Activated CD4-positive, alpha-beta T cell treated with anti-CD3 and anti-CD28 coated beads, Interleukin-2, amount 10 ng/mL, durations not matched to agents 7 days and 5 days (primary cell): Measurements from ENCODE around the gene ZNF205. TPM values are rescaled to one million over a fixed set of nuclear protein-coding genes. Genes with fewer than 3 reads are reported as not detected.
"Not testable (repeated sequence)": the region's sequence is repeated elsewhere in the genome, so short reads cannot be mapped to it uniquely, and the experiment has no call there.

ENCODE experiments used
- CTCF ChIA-PET: fragments of 350-600 bp; sonication (Branson Sonifier 250); formaldehyde crosslinking; loops from one replicate; lab custom pipeline; 2021; ENCODE audit warnings: antibody characterized with exemption; lab: Charles Lee
- POLR2A ChIA-PET: fragments of 350-600 bp; sonication (Branson Sonifier 250); formaldehyde crosslinking; loops from one replicate; lab custom pipeline; 2021; ENCODE audit warnings: antibody characterized with exemption; lab: Charles Lee
- DNase-seq: peaks from one replicate; pipeline ENCODE4 v3.0.0-alpha.2; 2020
- H3K27ac Mint-ChIP-seq: one replicate; pipeline ENCODE4 v1.8.0; 2021; ENCODE audit warnings: mild to moderate bottlenecking, moderate library complexity, mixed read lengths
- H3K27me3 Mint-ChIP-seq: one replicate; pipeline ENCODE4 v1.8.0; 2021; ENCODE audit warnings: mixed read lengths
- H3K36me3 Mint-ChIP-seq: one replicate; pipeline ENCODE4 v1.8.0; 2021; ENCODE audit warnings: low read depth, mixed read lengths
- H3K4me1 Mint-ChIP-seq: one replicate; pipeline ENCODE4 v1.8.0; 2021; ENCODE audit warnings: mixed read lengths
- H3K4me3 Mint-ChIP-seq: one replicate; pipeline ENCODE4 v1.8.0; 2021; ENCODE audit warnings: mild to moderate bottlenecking, moderate library complexity, mixed read lengths
- H3K9me3 Mint-ChIP-seq: one replicate; pipeline ENCODE4 v1.8.0; 2021; ENCODE audit warnings: mixed read lengths
- total RNA-seq, 2 experiments: library from RNA; stranded (reverse); gene quantifications; one replicate each; pipeline ENCODE4 v1.2.3, GENCODE V29; 2021

The ZNF205 gene
- total RNA-seq, 2 experiments from 2014 or later: not detected

DNA sequence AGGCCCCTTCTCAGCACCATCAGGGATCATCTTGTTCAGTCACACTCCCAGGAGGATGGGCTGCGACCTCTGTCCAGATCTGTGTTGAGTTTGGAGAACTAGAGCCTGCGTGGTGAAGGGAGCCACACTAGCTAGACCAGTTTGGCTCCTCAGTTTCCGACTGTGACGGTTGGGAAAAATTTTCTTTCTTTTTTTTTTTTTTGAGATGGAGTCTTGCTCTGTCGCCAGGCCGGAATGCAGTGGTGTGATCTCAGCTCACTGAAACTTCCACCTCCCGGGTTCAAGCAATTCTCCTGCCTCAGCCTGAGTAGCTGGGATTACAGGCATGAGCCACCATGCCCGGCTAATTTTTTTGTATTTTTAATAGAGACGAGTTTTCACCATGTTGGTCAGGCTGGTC, 27.2 kb downstream of the ZNF205 start:
- DNase-seq, H3K27ac Mint-ChIP-seq, H3K4me3 Mint-ChIP-seq, H3K9me3 Mint-ChIP-seq, POLR2A ChIA-PET, H3K27me3 Mint-ChIP-seq: not testable (repeated sequence)
- CTCF ChIA-PET: interaction anchor here (0.6 to 2.9 kb wide), 5 partner anchors 8 to 15 kb away, joined by 3 to 14 read pairs (median 3); no protein-coding TSS in a partner anchor
- Mint-ChIP-seq H3K36me3 (peaks cover 16% of the 10 kb centered on the region), H3K4me1 (peaks cover 13% of the 10 kb centered on the region)

DNA sequence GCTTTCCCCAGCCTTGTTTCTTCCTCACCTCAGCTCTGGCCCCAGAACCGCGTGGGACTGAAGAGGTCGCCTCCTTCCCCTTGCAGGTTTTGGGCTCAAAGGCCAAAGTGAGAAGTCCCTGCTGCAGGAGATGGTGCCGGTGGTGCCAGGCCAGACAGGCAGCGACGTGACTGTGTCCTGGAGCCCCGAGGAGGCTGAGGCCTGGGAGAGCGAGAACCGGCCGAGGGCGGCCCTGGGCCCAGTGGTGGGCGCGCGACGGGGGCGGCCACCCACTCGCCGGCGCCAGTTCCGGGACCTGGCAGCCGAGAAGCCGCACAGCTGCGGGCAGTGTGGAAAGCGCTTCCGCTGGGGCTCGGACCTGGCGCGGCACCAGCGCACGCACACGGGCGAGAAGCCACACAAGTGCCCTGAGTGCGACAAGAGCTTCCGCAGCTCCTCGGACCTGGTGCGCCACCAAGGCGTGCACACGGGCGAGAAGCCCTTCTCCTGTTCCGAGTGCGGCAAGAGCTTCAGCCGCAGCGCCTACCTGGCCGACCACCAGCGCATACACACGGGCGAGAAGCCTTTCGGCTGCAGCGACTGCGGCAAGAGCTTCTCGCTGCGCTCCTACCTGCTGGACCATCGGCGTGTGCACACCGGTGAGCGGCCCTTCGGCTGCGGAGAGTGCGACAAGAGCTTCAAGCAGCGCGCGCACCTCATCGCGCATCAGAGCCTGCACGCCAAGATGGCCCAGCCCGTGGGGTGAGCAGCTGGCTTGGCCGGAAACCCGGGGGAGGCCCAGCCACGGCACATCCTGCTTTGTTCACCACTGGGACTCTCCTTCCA, 28.4 kb downstream of the ZNF205 start:
- no peaks in the 10 kb centered on the region for H3K27me3 Mint-ChIP-seq
- H3K4me3 Mint-ChIP-seq: no peak overlapping the region
- ChIA-PET CTCF (interaction anchor here (1.2 to 2.9 kb wide), 2 partner anchors 10 to 11 kb away, joined by 3 to 14 read pairs; no protein-coding TSS in a partner anchor), POLR2A (no interaction called here)
- peaks cover 9% of the 10 kb centered on the region for H3K4me1 Mint-ChIP-seq
- no peak overlapping the region for H3K27ac Mint-ChIP-seq
- DNase-seq: no peak
- peaks cover 16% of the 10 kb centered on the region for H3K36me3 Mint-ChIP-seq
- no peaks in the 10 kb centered on the region for H3K9me3 Mint-ChIP-seq

DNA sequence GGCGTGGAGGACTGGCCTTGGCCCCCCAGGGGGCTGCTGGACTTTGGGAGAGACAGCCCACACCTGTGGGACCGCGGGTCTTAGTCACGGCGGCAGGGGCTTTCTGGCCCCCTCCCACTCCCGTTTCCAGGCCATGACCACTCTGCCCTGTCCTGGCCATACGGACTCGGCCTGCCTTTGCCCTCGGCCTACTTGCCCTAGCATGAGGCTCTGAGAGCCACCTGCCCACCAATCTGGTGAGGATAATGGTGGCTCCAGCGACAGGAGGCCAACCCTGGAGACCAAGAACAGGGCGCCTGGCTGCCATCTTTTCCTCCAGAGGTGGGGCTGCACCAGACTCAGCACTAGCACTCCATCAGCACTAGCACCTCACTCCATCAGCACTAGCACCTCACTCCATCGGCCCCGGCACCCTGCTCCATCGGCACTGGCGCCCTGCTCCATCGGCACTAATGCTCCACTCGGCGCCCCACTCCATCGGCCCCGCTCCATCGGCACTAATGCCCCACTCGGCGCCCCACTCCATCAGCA, 29.5 kb downstream of the ZNF205 start:
- ChIA-PET CTCF (interaction anchor here (0.7 to 1.1 kb wide), 2 partner anchors 12 to 232 kb away, joined by 3 read pairs; no protein-coding TSS in a partner anchor), POLR2A (no interaction called here)
- Mint-ChIP-seq H3K27me3 (no peaks in the 10 kb centered on the region), H3K9me3 (no peaks in the 10 kb centered on the region), H3K36me3 (peaks cover 15% of the 10 kb centered on the region), H3K4me1 (peaks cover 3% of the 10 kb centered on the region), H3K4me3 (no peak overlapping the region), H3K27ac (no peak overlapping the region)
- no peak for DNase-seq

DNA sequence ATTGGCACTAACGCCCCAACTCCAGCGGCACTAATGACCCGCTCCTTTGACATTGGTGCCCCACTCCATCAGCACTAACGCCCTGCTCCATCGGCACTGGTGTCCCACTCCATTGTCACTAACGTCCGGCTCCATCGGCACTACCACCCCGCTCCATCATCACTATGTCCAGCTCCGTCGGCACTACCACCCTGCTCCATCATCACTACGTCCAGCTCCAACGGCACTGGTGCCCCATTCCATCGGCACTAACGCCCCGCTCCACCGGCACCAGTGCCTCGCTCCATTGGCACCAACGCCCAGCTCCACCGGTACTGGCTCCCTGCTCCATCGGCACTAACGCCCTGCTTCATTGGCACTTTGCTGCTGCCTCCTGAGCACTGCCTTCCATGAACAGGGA, 29.9 kb downstream of the ZNF205 start:
- ChIA-PET POLR2A (no interaction called here), CTCF (interaction anchor here (0.7 to 1.1 kb wide), 3 partner anchors 13 to 231 kb away, joined by 3 read pairs; no protein-coding TSS in a partner anchor)
- H3K4me1 Mint-ChIP-seq: no peaks in the 10 kb centered on the region
- H3K4me3 Mint-ChIP-seq: no peak overlapping the region
- no peaks in the 10 kb centered on the region for H3K27me3 Mint-ChIP-seq
- no peaks in the 10 kb centered on the region for H3K9me3 Mint-ChIP-seq
- H3K27ac Mint-ChIP-seq: no peak overlapping the region
- H3K36me3 Mint-ChIP-seq: peaks cover 13% of the 10 kb centered on the region
- DNase-seq: no peak

DNA sequence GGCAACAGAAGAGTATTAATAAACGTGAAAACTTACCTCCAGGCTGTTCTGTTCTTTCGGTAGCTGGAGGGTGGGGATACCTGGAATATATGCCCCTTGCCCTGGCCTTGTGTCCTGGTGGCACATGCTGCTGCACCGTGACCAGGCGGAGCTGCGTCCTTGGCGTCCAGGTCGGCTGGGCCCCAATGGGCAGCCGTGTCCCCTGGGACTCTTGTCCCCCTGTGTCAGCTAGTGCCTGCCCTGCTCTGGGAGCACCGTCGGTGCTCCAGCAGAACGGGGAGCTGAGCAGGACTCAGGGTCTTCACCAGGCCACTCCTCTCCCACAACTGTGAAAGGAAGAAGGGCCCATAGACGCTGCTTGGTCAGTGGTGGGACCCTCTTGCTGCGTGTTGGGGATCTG, 30.4 kb downstream of the ZNF205 start:
- CTCF ChIA-PET: interaction anchor here (0.7 to 1.1 kb wide), 3 partner anchors 13 to 231 kb away, joined by 3 read pairs; no protein-coding TSS in a partner anchor
- POLR2A ChIA-PET: no interaction called here
- Mint-ChIP-seq H3K36me3 (peaks cover 13% of the 10 kb centered on the region), H3K27me3 (no peaks in the 10 kb centered on the region), H3K27ac (no peak overlapping the region), H3K4me1 (no peaks in the 10 kb centered on the region), H3K9me3 (no peaks in the 10 kb centered on the region), H3K4me3 (no peak overlapping the region)
- no peak for DNase-seq

DNA sequence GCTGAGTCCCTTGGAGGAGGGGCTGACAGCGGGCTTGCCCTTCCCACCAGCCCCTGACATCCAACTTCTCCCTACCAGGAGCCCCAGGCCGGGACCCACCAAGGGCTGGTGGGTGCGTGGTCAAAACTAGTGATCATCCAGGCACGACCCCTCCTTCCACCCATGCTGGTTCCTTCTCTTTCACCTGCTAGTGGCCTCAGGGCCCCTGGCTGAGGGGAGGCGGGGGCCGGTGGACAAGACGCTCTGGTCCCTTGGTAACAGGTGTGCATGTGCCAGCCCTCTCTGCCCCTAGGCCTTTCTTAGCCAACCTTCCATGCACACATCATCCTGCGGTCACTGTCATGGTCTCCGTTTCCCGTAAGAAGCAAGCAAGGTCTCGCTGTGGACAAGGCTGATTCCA, 30.8 kb downstream of the ZNF205 start:
- POLR2A ChIA-PET: no interaction called here
- DNase-seq: no peak
- Mint-ChIP-seq H3K27me3 (no peaks in the 10 kb centered on the region), H3K4me1 (no peaks in the 10 kb centered on the region), H3K9me3 (no peaks in the 10 kb centered on the region), H3K36me3 (peaks cover 13% of the 10 kb centered on the region), H3K27ac (no peak overlapping the region), H3K4me3 (no peak overlapping the region)
- CTCF ChIA-PET: interaction anchor here (1.0 to 8.6 kb wide), 5 partner anchors 9 to 84 kb away, joined by 3 to 153 read pairs (median 3); partner anchors contain the start of gene ZNF213

DNA sequence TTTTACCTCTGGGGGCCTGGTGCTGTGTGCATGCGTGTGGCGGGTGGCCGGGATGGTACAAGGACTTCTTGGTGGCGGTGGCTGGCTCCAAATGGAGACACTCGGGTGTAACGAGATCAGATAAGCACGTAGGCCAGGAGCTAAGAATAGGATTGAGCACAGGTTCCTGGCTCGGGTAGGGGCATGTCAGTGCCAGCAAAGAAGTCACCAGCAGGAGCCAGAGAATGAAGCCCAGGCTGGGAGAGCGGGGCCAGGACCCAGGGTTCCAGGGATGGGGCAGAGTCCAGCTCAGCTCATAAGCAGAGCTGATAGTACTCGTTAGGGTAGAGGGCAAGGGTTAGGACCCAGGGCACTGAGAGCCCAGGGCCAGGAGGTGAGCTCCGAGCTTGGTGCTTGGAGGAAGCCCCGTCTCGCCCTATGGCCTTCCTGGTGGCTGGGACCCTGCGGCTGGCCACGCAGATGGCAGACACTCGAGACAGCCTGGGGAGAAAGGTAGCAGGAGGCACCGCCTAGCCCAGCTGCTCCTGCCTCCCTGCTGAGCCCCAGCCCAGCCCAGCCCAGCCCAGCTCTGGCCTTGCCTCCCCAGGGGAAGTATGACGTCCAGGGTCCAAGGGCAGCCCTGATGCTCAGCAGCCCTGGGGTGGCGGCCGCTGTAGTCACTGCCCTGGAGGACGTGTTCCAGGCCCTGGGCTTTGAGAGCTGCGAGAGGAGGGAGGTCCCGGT, 31.4 kb downstream of the ZNF205 start:
- H3K27ac Mint-ChIP-seq: no peak overlapping the region
- H3K4me1 Mint-ChIP-seq: no peaks in the 10 kb centered on the region
- DNase-seq: no peak
- H3K36me3 Mint-ChIP-seq: peaks cover 13% of the 10 kb centered on the region
- no peaks in the 10 kb centered on the region for H3K9me3 Mint-ChIP-seq
- no peaks in the 10 kb centered on the region for H3K27me3 Mint-ChIP-seq
- no peak overlapping the region for H3K4me3 Mint-ChIP-seq
- ChIA-PET CTCF (interaction anchor here (0.7 to 8.6 kb wide), 5 partner anchors 9 to 85 kb away, joined by 3 to 153 read pairs (median 5); partner anchors contain the start of gene ZNF213), POLR2A (interaction anchor here (0.5 to 1.2 kb wide), 2 partner anchors 9 to 221 kb away, joined by 3 to 10 read pairs; partner anchors contain the start of gene ZNF213)

DNA sequence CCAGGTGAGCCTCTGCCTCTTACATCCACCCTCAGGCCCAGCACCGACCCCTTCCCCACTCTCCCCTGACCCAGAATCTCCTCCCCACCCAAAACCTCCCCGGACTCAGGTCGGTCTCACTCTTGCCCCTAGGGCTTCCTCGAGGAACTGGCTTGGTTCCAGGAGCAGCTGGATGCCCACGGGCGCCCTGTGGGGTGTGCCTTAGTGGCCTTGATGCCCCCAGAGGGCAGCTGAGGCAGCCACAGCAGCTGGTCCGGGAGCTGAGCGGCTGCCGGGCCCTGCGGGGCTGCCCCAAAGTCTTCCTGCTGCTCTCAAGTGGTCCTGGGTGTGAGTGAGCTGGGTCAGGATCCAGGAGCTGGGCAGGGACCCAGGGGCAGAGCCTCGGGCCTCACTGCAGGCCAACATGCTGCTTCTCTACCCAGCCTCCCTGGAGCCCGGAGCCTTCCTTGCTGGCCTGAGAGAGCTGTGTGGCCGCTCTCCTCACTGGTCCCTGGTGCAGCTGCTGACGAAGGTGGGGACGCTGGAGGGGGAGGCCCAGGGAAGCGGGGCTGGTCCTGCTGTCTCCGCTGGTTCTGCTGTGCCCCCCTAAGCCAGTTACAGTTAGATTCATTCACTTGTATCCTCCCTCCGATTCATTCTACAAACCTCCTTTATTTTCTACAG, 32.1 kb downstream of the ZNF205 start:
- no peak for DNase-seq
- Mint-ChIP-seq H3K36me3 (peaks cover 13% of the 10 kb centered on the region), H3K27me3 (no peaks in the 10 kb centered on the region), H3K27ac (no peak overlapping the region), H3K4me3 (no peak overlapping the region), H3K9me3 (no peaks in the 10 kb centered on the region), H3K4me1 (peaks cover 3% of the 10 kb centered on the region)
- CTCF ChIA-PET: interaction anchor here (0.7 to 8.6 kb wide), 6 partner anchors 8 to 114 kb away, joined by 3 to 153 read pairs (median 4); partner anchors contain the start of gene ZNF213
- POLR2A ChIA-PET: interaction anchor here (0.5 to 1.2 kb wide), 2 partner anchors 9 to 222 kb away, joined by 3 to 10 read pairs; partner anchors contain the start of gene ZNF213

DNA sequence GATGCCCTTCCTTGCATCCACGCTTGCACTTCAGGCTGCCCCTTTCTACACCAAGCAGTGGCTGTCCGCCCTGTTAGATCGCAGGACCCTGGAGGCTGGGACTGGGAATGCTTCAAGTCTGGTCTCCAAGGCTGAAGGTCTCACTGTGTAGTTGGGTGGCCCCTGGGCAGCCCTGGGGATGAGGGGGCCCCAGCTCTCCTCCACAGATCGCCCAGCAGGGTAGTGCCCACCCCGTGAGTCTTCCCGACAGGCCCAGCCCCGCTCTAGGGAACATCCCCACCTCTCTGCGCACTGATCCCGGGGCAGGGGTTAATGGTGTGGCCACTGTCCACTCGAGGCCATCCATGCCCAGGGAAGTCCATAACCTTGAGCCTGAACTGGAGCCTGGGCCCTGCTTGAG, 32.8 kb downstream of the ZNF205 start:
- ChIA-PET POLR2A (interaction anchor here (1.2 kb wide), 1 partner anchor 10 kb away, joined by 3 read pairs; the partner anchor contains the start of gene ZNF213), CTCF (interaction anchor here (0.9 to 8.6 kb wide), 4 partner anchors 12 to 115 kb away, joined by 3 to 153 read pairs (median 6); partner anchors contain the start of gene ZNF213)
- no peak overlapping the region for H3K4me3 Mint-ChIP-seq
- H3K27ac Mint-ChIP-seq: peak overlapping the region; percentile 22
- H3K4me1 Mint-ChIP-seq: peaks cover 8% of the 10 kb centered on the region
- no peaks in the 10 kb centered on the region for H3K9me3 Mint-ChIP-seq
- DNase-seq: no peak
- no peaks in the 10 kb centered on the region for H3K27me3 Mint-ChIP-seq
- peaks cover 13% of the 10 kb centered on the region for H3K36me3 Mint-ChIP-seq

DNA sequence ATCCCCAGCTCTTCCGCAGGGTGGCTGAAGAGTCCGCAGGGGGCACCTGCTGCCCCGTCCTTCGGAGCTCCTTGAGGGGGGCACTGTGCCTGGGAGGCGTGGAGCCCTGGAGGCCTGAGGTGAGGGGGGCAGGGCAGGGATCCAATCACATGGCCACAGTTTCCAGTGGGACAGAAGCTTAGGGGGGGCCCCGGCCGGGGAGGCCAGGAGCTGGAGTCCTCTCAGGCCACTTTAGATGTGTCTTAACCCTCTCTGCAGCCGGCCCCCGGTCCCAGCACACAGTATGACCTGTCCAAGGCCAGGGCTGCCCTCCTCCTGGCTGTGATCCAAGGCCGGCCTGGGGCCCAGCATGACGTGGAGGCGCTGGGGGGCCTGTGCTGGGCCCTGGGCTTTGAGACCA, 33.3 kb downstream of the ZNF205 start:
- POLR2A ChIA-PET: no interaction called here

DNA sequence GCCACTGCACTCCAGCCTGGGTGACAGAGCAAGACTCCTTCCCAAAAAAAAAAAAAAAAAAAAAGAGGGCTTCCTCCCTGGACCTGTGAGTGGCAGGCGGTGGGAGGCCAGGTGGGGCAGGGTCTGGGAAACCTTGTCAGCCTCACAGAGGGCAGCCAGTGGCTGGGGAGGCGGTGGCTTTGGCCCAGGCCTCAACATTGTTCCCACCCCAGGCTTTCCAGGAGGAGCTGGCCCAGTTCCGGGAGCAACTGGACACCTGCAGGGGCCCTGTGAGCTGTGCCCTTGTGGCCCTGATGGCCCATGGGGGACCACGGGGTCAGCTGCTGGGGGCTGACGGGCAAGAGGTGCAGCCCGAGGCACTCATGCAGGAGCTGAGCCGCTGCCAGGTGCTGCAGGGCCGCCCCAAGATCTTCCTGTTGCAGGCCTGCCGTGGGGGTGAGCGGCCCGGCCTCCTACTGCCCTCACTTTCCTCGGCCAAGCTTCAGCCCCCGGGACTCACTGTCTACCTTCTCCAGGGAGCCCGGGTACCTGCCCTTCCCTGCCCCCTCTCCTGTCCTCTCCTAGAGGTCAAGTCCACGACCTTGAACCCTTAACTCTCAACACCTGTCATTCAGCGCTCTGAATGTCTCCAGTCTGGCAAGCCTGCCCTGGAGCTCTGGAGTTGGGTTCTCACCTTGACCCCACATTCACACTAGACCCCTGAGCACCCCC, 34.8 kb downstream of the ZNF205 start:
- POLR2A ChIA-PET: no interaction called here
- H3K27ac Mint-ChIP-seq: no peak overlapping the region
- peaks cover 8% of the 10 kb centered on the region for H3K27me3 Mint-ChIP-seq

More for the DNA sequence above, 33.3 kb downstream of the ZNF205 start:
- Mint-ChIP-seq H3K4me1 (peaks cover 10% of the 10 kb centered on the region), H3K9me3 (no peaks in the 10 kb centered on the region), H3K4me3 (no peak overlapping the region), H3K36me3 (peaks cover 13% of the 10 kb centered on the region), H3K27me3 (peaks cover 1% of the 10 kb centered on the region), H3K27ac (peak overlapping the region; percentile 22)
- DNase-seq: no peak
- CTCF ChIA-PET: interaction anchor here (0.9 to 8.6 kb wide), 3 partner anchors 13 to 115 kb away, joined by 3 to 153 read pairs (median 3); partner anchors contain the start of gene ZNF213

More for the DNA sequence above, 34.8 kb downstream of the ZNF205 start:
- no peak for DNase-seq
- CTCF ChIA-PET: interaction anchor here (0.7 to 8.6 kb wide), 9 partner anchors 8 to 729 kb away, joined by 3 to 153 read pairs (median 4); partner anchors contain the start of gene ZNF213
- Mint-ChIP-seq H3K36me3 (peaks cover 6% of the 10 kb centered on the region), H3K9me3 (no peaks in the 10 kb centered on the region), H3K4me3 (no peak overlapping the region), H3K4me1 (peaks cover 19% of the 10 kb centered on the region)
